Measurements from ENCODE around the gene ASPHD2.

The ASPHD2 gene

DNA sequence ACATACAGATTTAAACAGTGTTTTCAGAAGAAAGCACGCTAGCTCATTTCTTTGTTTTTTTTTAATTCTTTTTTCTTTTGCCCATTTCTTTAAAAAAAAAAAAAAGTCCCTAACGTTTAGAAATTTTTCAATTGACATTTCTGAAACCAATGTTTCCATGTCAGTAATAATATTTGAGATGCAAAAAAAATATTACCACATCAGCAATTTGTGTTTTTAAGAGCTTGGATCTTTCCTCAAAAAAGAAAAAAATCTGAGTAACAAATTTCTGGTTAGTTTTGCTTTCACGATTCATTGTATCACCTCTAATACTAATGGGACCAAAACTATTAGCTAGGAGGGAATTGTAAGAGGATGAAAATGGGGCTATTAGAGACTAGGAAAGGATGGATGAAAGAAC is 39.9 kb upstream of the ASPHD2 start:
- no peak overlapping the region for H3K4me3 ChIP-seq
- no peaks in the 10 kb centered on the region for H3K9me3 ChIP-seq
- H3K4me1 ChIP-seq = no peaks in the 10 kb centered on the region
- no peak overlapping the region for H3K27ac ChIP-seq
- TF ChIP-seq, protein P1, sequence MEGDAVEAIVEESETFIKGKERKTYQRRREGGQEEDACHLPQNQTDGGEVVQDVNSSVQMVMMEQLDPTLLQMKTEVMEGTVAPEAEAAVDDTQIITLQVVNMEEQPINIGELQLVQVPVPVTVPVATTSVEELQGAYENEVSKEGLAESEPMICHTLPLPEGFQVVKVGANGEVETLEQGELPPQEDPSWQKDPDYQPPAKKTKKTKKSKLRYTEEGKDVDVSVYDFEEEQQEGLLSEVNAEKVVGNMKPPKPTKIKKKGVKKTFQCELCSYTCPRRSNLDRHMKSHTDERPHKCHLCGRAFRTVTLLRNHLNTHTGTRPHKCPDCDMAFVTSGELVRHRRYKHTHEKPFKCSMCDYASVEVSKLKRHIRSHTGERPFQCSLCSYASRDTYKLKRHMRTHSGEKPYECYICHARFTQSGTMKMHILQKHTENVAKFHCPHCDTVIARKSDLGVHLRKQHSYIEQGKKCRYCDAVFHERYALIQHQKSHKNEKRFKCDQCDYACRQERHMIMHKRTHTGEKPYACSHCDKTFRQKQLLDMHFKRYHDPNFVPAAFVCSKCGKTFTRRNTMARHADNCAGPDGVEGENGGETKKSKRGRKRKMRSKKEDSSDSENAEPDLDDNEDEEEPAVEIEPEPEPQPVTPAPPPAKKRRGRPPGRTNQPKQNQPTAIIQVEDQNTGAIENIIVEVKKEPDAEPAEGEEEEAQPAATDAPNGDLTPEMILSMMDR (IDR thresholded peaks at IDR 0.05) = no peak
- no peaks in the 10 kb centered on the region for H3K36me3 ChIP-seq
- intact Hi-C loops (cut with DNase I; ENCODE audit: low total_unique reads) = no loop called here
- peaks cover 0 to 23% of the 10 kb centered on the region in 2 donors for H3K27me3 ChIP-seq
- DNase-seq = no peak

DNA sequence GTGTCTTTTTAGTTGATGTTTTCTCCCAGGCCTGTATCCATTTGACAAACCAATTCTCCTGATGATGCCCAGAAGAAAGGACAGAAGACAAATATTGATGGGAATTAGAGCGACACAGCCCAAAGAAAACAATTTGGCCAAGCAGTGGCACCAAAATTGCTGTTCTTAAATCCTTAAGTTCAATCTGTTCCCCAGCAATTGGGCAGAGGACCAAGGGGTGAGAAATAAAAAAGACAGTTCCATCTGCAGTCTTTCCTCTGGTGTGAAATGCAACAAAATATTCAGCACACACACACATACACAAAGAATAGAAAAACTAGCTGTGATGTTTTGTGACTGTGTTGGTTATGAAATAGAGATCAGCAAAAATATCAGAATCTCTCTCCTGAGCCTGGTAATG is 38.0 kb upstream of the ASPHD2 start:
- Histone ChIP-seq H3K36me3 (no peaks in the 10 kb centered on the region), H3K4me1 (no peaks in the 10 kb centered on the region), H3K9me3 (no peaks in the 10 kb centered on the region), H3K27ac (no peak overlapping the region), H3K4me3 (no peak overlapping the region), H3K27me3 (peaks cover 0 to 23% of the 10 kb centered on the region in 2 donors)
- no peak for DNase-seq
- intact Hi-C loops (cut with DNase I; ENCODE audit: low total_unique reads) = no loop called here
- TF ChIP-seq, protein P1 (IDR thresholded peaks at IDR 0.05) = no peak

DNA sequence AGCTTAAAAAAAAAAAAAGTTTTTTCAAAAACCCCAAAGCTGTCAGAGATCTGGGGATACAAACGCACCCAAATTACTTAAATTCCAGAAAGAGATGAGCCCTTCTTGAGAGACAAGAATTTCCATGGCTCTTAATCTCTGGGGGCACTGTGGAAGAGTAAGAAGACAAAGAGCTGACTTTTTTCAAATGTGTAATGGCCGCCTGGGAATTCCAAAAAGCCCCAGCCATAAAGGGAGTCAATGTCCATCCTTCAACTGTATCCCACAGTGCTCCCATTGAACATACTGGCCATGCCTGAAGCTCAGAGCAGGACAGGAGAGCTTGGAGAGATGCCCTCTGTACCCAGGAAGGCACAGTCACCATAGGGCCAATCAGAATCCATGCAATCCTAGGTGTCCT is 37.4 kb upstream of the ASPHD2 start:
- Histone ChIP-seq H3K36me3 (no peaks in the 10 kb centered on the region), H3K27ac (no peak overlapping the region), H3K9me3 (no peaks in the 10 kb centered on the region), H3K4me3 (no peak overlapping the region), H3K27me3 (peaks cover 0 to 23% of the 10 kb centered on the region in 2 donors), H3K4me1 (no peaks in the 10 kb centered on the region)
- TF ChIP-seq, protein P1 (IDR thresholded peaks at IDR 0.05) = no peak
- DNase-seq = no peak
- intact Hi-C loops (cut with DNase I; ENCODE audit: low total_unique reads) = no loop called here

DNA sequence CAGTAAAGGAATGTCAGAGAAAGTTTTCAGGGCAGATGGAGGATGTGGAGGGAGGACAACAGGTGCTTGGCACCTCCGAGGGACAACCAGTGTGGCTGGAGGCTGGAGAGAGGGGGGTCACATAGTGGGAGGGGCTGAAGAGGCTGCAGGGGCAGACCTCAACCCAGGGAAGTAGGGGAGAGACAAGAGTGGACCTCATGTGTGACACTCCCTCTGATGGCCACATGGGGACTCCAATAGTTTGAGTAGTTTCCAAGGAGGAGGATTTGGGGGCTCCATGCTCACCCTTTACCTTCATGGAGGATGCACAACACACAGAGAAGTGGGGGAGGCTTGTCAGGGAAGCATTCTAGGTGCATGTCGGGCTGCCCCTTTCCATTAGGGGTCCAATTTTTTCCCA is 35.1 kb upstream of the ASPHD2 start:
- no peak overlapping the region for H3K27ac ChIP-seq
- no peaks in the 10 kb centered on the region for H3K9me3 ChIP-seq
- H3K27me3 ChIP-seq = peaks cover 0 to 16% of the 10 kb centered on the region in 2 donors
- no peak overlapping the region for H3K4me3 ChIP-seq
- no peaks in the 10 kb centered on the region for H3K36me3 ChIP-seq
- H3K4me1 ChIP-seq = no peaks in the 10 kb centered on the region
- no peak for DNase-seq
- intact Hi-C loops (cut with DNase I; ENCODE audit: low total_unique reads) = no loop called here
- TF ChIP-seq, protein P1 (IDR thresholded peaks at IDR 0.05) = no peak

DNA sequence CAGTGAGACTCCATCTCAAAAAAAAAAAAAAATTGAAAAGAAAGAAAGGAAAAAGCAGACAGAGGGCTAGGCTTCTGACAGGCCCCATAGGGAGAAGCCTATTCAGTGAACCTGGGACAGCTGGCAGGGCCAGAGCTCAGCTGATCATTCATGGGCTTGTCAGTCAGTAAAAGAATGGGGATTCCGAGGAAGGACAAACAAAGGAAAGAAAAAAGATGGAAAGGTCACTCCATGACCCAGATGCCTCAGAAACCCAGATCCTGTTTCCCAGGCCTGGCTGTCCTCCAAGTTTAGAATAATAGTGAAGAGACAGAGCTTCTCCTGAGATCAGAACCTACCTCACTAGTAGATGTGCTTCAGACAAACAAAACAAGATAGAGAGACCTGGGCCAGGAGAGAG is 34.3 kb upstream of the ASPHD2 start:
- Histone ChIP-seq H3K27me3 (peaks cover 0 to 16% of the 10 kb centered on the region in 2 donors), H3K4me3 (no peak overlapping the region), H3K27ac (no peak overlapping the region), H3K9me3 (no peaks in the 10 kb centered on the region), H3K4me1 (no peaks in the 10 kb centered on the region), H3K36me3 (no peaks in the 10 kb centered on the region)
- intact Hi-C loops (cut with DNase I; ENCODE audit: low total_unique reads) = no loop called here
- DNase-seq = no peak
- TF ChIP-seq, protein P1 (IDR thresholded peaks at IDR 0.05) = no peak

DNA sequence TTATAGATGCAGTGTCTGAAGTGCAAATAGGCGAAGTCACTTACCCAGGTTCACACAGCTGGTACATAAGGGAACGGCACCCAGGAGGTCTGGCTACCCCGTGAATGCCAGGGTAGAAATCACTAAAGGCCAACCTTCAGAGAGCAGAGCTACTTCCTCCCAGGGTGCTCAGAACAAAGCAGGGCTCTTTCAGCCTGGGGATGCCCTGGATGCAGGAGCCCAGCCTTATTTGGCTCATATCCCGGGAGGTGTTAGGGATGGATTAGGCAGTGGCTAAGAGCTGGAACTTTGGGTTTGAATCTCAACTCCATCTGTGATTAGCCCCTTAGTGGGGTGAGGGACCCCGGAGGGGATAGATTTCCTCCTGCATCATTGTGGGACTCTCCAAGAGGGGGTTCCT is 33.1 kb upstream of the ASPHD2 start:
- Histone ChIP-seq H3K27ac (no peak overlapping the region), H3K4me3 (no peak overlapping the region), H3K4me1 (no peaks in the 10 kb centered on the region), H3K9me3 (no peaks in the 10 kb centered on the region), H3K27me3 (peaks cover 0 to 16% of the 10 kb centered on the region in 2 donors), H3K36me3 (no peaks in the 10 kb centered on the region)
- TF ChIP-seq, protein P1 (IDR thresholded peaks at IDR 0.05) = no peak
- intact Hi-C loops (cut with DNase I; ENCODE audit: low total_unique reads) = no loop called here
- DNase-seq = no peak
